Naive thymus-derived CD4-positive, alpha-beta T cell (primary cell): ENCODE measurements around the gene CHAT. TPM values are rescaled to one million over a fixed set of nuclear protein-coding genes. Genes with fewer than 3 reads are reported as not detected.

Experiments
- ATAC-seq: fragments of 150-1000 bp; cut with Tn5 transposase; 2 replicates; pipeline ENCODE4 v1.10.0; 2021; ENCODE audit warnings: mild to moderate bottlenecking, moderate library complexity
- CTCF ChIA-PET: fragments of 350-600 bp; sonication (Branson Sonifier 250); formaldehyde crosslinking; loops from one replicate; lab custom pipeline; 2021; ENCODE audit warnings: antibody characterized with exemption; lab: Charles Lee
- POLR2A ChIA-PET: fragments of 350-600 bp; sonication (Branson Sonifier 250); formaldehyde crosslinking; loops from one replicate; lab custom pipeline; 2021; ENCODE audit warnings: antibody characterized with exemption, inconsistent platforms; lab: Charles Lee
- DNase-seq, 9 donors: peaks; one replicate each; pipeline versions ENCODE4 v3.0.0 to v3.0.0-alpha.2; 2020 to 2022; ENCODE audit warnings: mixed read lengths in 1 of 9
- H3K27ac ChIP-seq: one replicate; pipeline ENCODE4 v1.7.0; 2013; ENCODE audit warnings: mild to moderate bottlenecking, low read depth, low read length, moderate library complexity
- H3K27me3 ChIP-seq, 2 donors: one replicate each; pipeline ENCODE4 v1.7.0; 2013; ENCODE audit warnings: low read length in 2 of 2, mild to moderate bottlenecking in 2 of 2, moderate library complexity in 2 of 2; ENCODE audit not compliant: control insufficient read depth in 2 of 2, insufficient read depth in 2 of 2
- H3K36me3 ChIP-seq, 3 experiments: 1 replicate in 2 of 3; 2 replicates in 1 of 3; pipeline ENCODE4 v1.7.0; 2013; ENCODE audit warnings: low read length in 3 of 3, mild to moderate bottlenecking in 3 of 3, moderate library complexity in 1 of 3; ENCODE audit not compliant: insufficient read depth in 3 of 3, control insufficient read depth in 2 of 3
- H3K4me1 ChIP-seq, 2 donors: one replicate each; pipeline ENCODE4 v1.7.0; 2013; ENCODE audit warnings: low read length in 2 of 2, mild to moderate bottlenecking in 2 of 2, moderate library complexity in 1 of 2; ENCODE audit not compliant: control insufficient read depth in 2 of 2, insufficient read depth in 2 of 2
- H3K4me3 ChIP-seq: 2 replicates; pipeline ENCODE4 v1.7.0; 2013; ENCODE audit warnings: mild to moderate bottlenecking, low read length
- H3K9me3 ChIP-seq, 3 experiments: 1 replicate in 2 of 3; 2 replicates in 1 of 3; pipeline ENCODE4 v1.7.0; 2013; ENCODE audit warnings: low read length in 3 of 3; ENCODE audit not compliant: control insufficient read depth in 2 of 3
- H3K27ac Mint-ChIP-seq, 9 donors: one replicate each; pipeline ENCODE4 v1.8.0; 2020 to 2022; ENCODE audit warnings: mixed read lengths in 9 of 9, mild to moderate bottlenecking in 8 of 9, moderate library complexity in 5 of 9, inconsistent platforms in 2 of 9
- H3K27me3 Mint-ChIP-seq, 5 donors: one replicate each; pipeline ENCODE4 v1.8.0; 2021 to 2022; ENCODE audit warnings: mixed read lengths in 5 of 5, mild to moderate bottlenecking in 1 of 5
- H3K36me3 Mint-ChIP-seq, 5 donors: one replicate each; pipeline ENCODE4 v1.8.0; 2020 to 2022; ENCODE audit warnings: mixed read lengths in 5 of 5, mild to moderate bottlenecking in 3 of 5, inconsistent platforms in 1 of 5
- H3K4me1 Mint-ChIP-seq, 7 donors: one replicate each; pipeline ENCODE4 v1.8.0; 2020 to 2022; ENCODE audit warnings: mixed read lengths in 7 of 7, mild to moderate bottlenecking in 3 of 7, inconsistent platforms in 1 of 7
- H3K4me3 Mint-ChIP-seq, 10 donors: one replicate each; pipeline ENCODE4 v1.8.0; 2020 to 2022; ENCODE audit warnings: mild to moderate bottlenecking in 10 of 10, mixed read lengths in 10 of 10, moderate library complexity in 6 of 10, inconsistent platforms in 2 of 10
- H3K9me3 Mint-ChIP-seq, 11 donors: one replicate each; pipeline ENCODE4 v1.8.0; 2020 to 2022; ENCODE audit warnings: mixed read lengths in 11 of 11, mild to moderate bottlenecking in 4 of 11, inconsistent platforms in 1 of 11, moderate library complexity in 1 of 11
- intact Hi-C, 2 donors: fragments of 100-400 bp; cut with micrococcal nuclease; formaldehyde crosslinking; loops; one replicate each; pipeline ENCODE4 v1.15.1; 2023
- polyA plus RNA-seq, 2 donors: library from polyadenylated mRNA; unstranded; fragments of 300-500 nt; fragmentation: Illumina TruSeq; gene quantifications; one replicate each; pipeline ENCODE4 v1.2.3, GENCODE V29; 2021
- total RNA-seq, 6 experiments: library from RNA in 5 of 6; stranded (reverse) in 5 of 6; gene quantifications; 1 replicate in 5 of 6; 2 replicates in 1 of 6; pipeline ENCODE4 v1.2.3 and lab custom pipeline; 2021 to 2026

Gene CHAT
- total and polyA plus RNA-seq, 7 experiments from 2014 or later = not detected

GRCh38 chr10:49614242-49615198 lies 683 bp downstream of the CHAT start:
- Histone ChIP-seq H3K4me1 (no peaks in the 10 kb centered on the region), H3K9me3 (no peaks in the 10 kb centered on the region), H3K36me3 (no peaks in the 10 kb centered on the region), H3K4me3 (no peak overlapping the region), H3K27ac (no peak overlapping the region), H3K27me3 (peaks cover 5 to 6% of the 10 kb centered on the region in 2 donors)
- DNase-seq (no peak), ATAC-seq (no peak)
- POLR2A ChIA-PET = no interaction called here
- Mint-ChIP-seq H3K36me3 (peaks cover 0 to 8% (median 0%) of the 10 kb centered on the region in 5 donors), H3K27ac (no peak overlapping the region), H3K4me3 (no peak overlapping the region), H3K9me3 (peaks cover 0 to 11% (median 6%) of the 10 kb centered on the region in 11 donors), H3K27me3 (peaks cover 67 to 83% (median 73%) of the 10 kb centered on the region in 5 donors), H3K4me1 (peaks cover 0 to 20% (median 5%) of the 10 kb centered on the region in 7 donors)
- intact Hi-C loops = no loop called here
- CTCF ChIA-PET = no interaction called here

GRCh38 chr10:49615213-49615612 lies 1.4 kb downstream of the CHAT start:
- Histone ChIP-seq H3K9me3 (no peaks in the 10 kb centered on the region), H3K4me1 (no peaks in the 10 kb centered on the region), H3K4me3 (no peak overlapping the region), H3K27ac (no peak overlapping the region), H3K36me3 (no peaks in the 10 kb centered on the region), H3K27me3 (peaks cover 5 to 6% of the 10 kb centered on the region in 2 donors)
- ATAC-seq = no peak
- no peak overlapping the region for H3K27ac Mint-ChIP-seq
- ChIA-PET POLR2A (no interaction called here), CTCF (no interaction called here)
- H3K27me3 Mint-ChIP-seq = peaks cover 66 to 90% (median 73%) of the 10 kb centered on the region in 5 donors
- intact Hi-C loops = no loop called here
- peaks cover 0 to 20% (median 5%) of the 10 kb centered on the region in 7 donors for H3K4me1 Mint-ChIP-seq
- H3K4me3 Mint-ChIP-seq = no peak overlapping the region
- peaks cover 0 to 8% (median 0%) of the 10 kb centered on the region in 5 donors for H3K36me3 Mint-ChIP-seq
- peaks cover 0 to 11% (median 6%) of the 10 kb centered on the region in 11 donors for H3K9me3 Mint-ChIP-seq
- DNase-seq = no peak

GRCh38 chr10:49615721-49616120 lies 1.9 kb downstream of the CHAT start:
- Histone ChIP-seq H3K4me1 (no peaks in the 10 kb centered on the region), H3K27me3 (peaks cover 5 to 6% of the 10 kb centered on the region in 2 donors), H3K9me3 (no peaks in the 10 kb centered on the region), H3K27ac (no peak overlapping the region), H3K4me3 (no peak overlapping the region), H3K36me3 (no peaks in the 10 kb centered on the region)
- DNase-seq = no peak
- ATAC-seq = no peak
- H3K27ac Mint-ChIP-seq = no peak overlapping the region
- H3K36me3 Mint-ChIP-seq = peaks cover 0 to 8% (median 0%) of the 10 kb centered on the region in 5 donors
- ChIA-PET CTCF (no interaction called here), POLR2A (no interaction called here)
- no peak overlapping the region for H3K4me3 Mint-ChIP-seq
- intact Hi-C loops = no loop called here
- peaks cover 66 to 93% (median 73%) of the 10 kb centered on the region in 5 donors for H3K27me3 Mint-ChIP-seq
- peaks cover 0 to 11% (median 6%) of the 10 kb centered on the region in 11 donors for H3K9me3 Mint-ChIP-seq
- H3K4me1 Mint-ChIP-seq = peaks cover 0 to 20% (median 5%) of the 10 kb centered on the region in 7 donors

GRCh38 chr10:49616421-49617101 lies 2.7 kb downstream of the CHAT start:
- Histone ChIP-seq H3K4me1 (no peaks in the 10 kb centered on the region), H3K4me3 (no peak overlapping the region), H3K36me3 (no peaks in the 10 kb centered on the region), H3K27me3 (peaks cover 5 to 6% of the 10 kb centered on the region in 2 donors), H3K9me3 (no peaks in the 10 kb centered on the region), H3K27ac (no peak overlapping the region)
- CTCF ChIA-PET = no interaction called here
- peaks cover 0 to 11% (median 6%) of the 10 kb centered on the region in 11 donors for H3K9me3 Mint-ChIP-seq
- no peak overlapping the region for H3K4me3 Mint-ChIP-seq
- ATAC-seq (no peak), DNase-seq (no peak)
- H3K27me3 Mint-ChIP-seq = peaks cover 58 to 88% (median 67%) of the 10 kb centered on the region in 5 donors
- no peak overlapping the region for H3K27ac Mint-ChIP-seq
- intact Hi-C loops = no loop called here
- peaks cover 0 to 8% (median 0%) of the 10 kb centered on the region in 5 donors for H3K36me3 Mint-ChIP-seq
- POLR2A ChIA-PET = no interaction called here
- H3K4me1 Mint-ChIP-seq = peaks cover 0 to 20% (median 5%) of the 10 kb centered on the region in 7 donors

- Mint-ChIP-seq H3K27ac (no peak overlapping the region), H3K4me1 (peaks cover 0 to 12% (median 4%) of the 10 kb centered on the region in 7 donors), H3K27me3 (peaks cover 50 to 80% (median 62%) of the 10 kb centered on the region in 5 donors), H3K4me3 (no peak overlapping the region), H3K9me3 (peaks cover 0 to 7% (median 2%) of the 10 kb centered on the region in 11 donors), H3K36me3 (peaks cover 0 to 2% (median 0%) of the 10 kb centered on the region in 5 donors)
- no peak overlapping the region for H3K27ac ChIP-seq
- intact Hi-C loops = no loop called here
- H3K4me3 ChIP-seq = no peak overlapping the region
- POLR2A ChIA-PET = no interaction called here
- no peaks in the 10 kb centered on the region for H3K4me1 ChIP-seq
- CTCF ChIA-PET = no interaction called here
- no peak for ATAC-seq
- no peak for DNase-seq
- H3K9me3 ChIP-seq = no peaks in the 10 kb centered on the region
- peaks cover 5 to 6% of the 10 kb centered on the region in 2 donors for H3K27me3 ChIP-seq
- no peaks in the 10 kb centered on the region for H3K36me3 ChIP-seq
These were observed 3.5 kb downstream of the CHAT start for GRCh38 chr10:49617121-49618020.

- peaks cover 0 to 2% (median 0%) of the 10 kb centered on the region in 11 donors for H3K9me3 Mint-ChIP-seq
- DNase-seq = no peak
- H3K27ac Mint-ChIP-seq = no peak overlapping the region
- Histone ChIP-seq H3K4me3 (no peak overlapping the region), H3K36me3 (no peaks in the 10 kb centered on the region), H3K4me1 (no peaks in the 10 kb centered on the region), H3K9me3 (no peaks in the 10 kb centered on the region), H3K27me3 (peaks cover 0 to 3% of the 10 kb centered on the region in 2 donors), H3K27ac (no peak overlapping the region)
- POLR2A ChIA-PET = no interaction called here
- H3K4me3 Mint-ChIP-seq = no peak overlapping the region
- intact Hi-C loops = no loop called here
- peaks cover 0 to 5% (median 0%) of the 10 kb centered on the region in 7 donors for H3K4me1 Mint-ChIP-seq
- ATAC-seq = no peak
- no peaks in the 10 kb centered on the region for H3K36me3 Mint-ChIP-seq
- CTCF ChIA-PET = no interaction called here
- H3K27me3 Mint-ChIP-seq = peaks cover 35 to 70% (median 47%) of the 10 kb centered on the region in 5 donors
These were observed 5.0 kb downstream of the CHAT start for GRCh38 chr10:49618821-49619220.
